Right atrium auricular region (tissue), 2 donors: ENCODE measurements around the gene PTPN12. TPM values are rescaled to one million over a fixed set of nuclear protein-coding genes. Genes with fewer than 3 reads are reported as not detected.

Experiments used
- DNase-seq: peaks from one replicate; pipeline ENCODE4 v3.0.0-alpha.2; 2019; ENCODE audit warnings: low spot score
- H3K27ac ChIP-seq, 2 donors: fragments of 200-600 bp; sonication (generic); 1 replicate in 1 of 2; 2 replicates in 1 of 2; pipeline ENCODE4 v1.5.1; 2016 to 2019
- H3K27me3 ChIP-seq, 2 donors: fragments of 200-600 bp; sonication (generic); one replicate each; pipeline versions ENCODE4 v1.5.1 to v1.6.0; 2017 to 2019
- H3K36me3 ChIP-seq: fragments of 200-600 bp; sonication (generic); one replicate; pipeline ENCODE4 v1.5.1; 2016
- H3K4me1 ChIP-seq, 2 donors: fragments of 200-600 bp; sonication (generic); one replicate each; pipeline versions ENCODE4 v1.5.1 to v1.6.0; 2017 to 2019
- H3K4me3 ChIP-seq, 2 donors: fragments of 200-600 bp; sonication (generic); 1 replicate in 1 of 2; 2 replicates in 1 of 2; pipeline ENCODE4 v1.5.1; 2017 to 2019; ENCODE audit warnings: mild to moderate bottlenecking in 1 of 2, moderate library complexity in 1 of 2
- H3K9me3 ChIP-seq, 2 donors: fragments of 200-600 bp; sonication (generic); one replicate each; pipeline ENCODE4 v1.5.1; 2019
- total RNA-seq, 2 donors: library from RNA; depleted of rRNA; stranded (reverse); fragments of >200 nt; gene quantifications; one replicate each; pipeline ENCODE4 v1.1.0, GENCODE V29; 2016
- TF ChIP-seq, protein P1 (sequence below), 2 donors: fragments of 200-600 bp; sonication (generic); IDR thresholded peaks; one replicate each; pipeline ENCODE4 v1.5.1; 2019; ENCODE audit warnings: antibody characterized with exemption in 2 of 2

Gene PTPN12
- total RNA-seq, 2 donors from 2014 or later: 38.8 to 54.2 TPM

DNA sequence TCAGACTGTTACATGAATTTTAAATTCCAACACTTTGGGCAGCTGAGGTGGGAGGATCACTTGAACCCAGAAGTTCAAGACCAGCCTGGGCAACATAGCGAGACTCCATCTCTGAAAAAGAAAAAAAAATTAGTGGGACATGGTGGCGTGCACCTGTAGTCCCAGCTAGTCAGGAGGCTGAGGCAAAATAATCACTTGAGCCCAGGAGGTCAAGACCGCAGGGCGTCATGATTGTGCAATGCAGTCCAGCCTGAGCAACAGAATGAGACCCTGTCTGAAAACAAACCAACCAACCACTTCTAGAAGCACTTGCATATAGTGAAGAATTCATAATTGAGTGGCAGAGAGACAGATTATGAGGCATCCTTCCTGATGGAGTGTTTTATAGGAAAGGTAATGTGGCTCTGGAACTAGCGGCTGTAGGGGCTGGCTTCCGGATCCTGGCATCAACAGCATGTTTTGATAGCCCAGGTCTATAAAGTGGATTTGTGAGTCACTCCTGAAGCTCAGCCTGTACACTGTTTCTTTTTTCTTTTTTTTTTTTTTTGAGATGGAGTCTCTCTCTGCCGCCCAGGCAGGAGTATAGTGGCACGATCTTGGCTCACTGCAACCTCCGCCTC lies 118.9 kb downstream of the PTPN12 start:
- no peak overlapping the region for H3K4me3 ChIP-seq
- no peak for DNase-seq
- no peaks in the 10 kb centered on the region for H3K4me1 ChIP-seq
- TF ChIP-seq, protein P1, sequence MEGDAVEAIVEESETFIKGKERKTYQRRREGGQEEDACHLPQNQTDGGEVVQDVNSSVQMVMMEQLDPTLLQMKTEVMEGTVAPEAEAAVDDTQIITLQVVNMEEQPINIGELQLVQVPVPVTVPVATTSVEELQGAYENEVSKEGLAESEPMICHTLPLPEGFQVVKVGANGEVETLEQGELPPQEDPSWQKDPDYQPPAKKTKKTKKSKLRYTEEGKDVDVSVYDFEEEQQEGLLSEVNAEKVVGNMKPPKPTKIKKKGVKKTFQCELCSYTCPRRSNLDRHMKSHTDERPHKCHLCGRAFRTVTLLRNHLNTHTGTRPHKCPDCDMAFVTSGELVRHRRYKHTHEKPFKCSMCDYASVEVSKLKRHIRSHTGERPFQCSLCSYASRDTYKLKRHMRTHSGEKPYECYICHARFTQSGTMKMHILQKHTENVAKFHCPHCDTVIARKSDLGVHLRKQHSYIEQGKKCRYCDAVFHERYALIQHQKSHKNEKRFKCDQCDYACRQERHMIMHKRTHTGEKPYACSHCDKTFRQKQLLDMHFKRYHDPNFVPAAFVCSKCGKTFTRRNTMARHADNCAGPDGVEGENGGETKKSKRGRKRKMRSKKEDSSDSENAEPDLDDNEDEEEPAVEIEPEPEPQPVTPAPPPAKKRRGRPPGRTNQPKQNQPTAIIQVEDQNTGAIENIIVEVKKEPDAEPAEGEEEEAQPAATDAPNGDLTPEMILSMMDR (IDR thresholded peaks at IDR 0.05): no peak
- no peak overlapping the region for H3K27ac ChIP-seq
- no peaks in the 10 kb centered on the region for H3K9me3 ChIP-seq
- peaks cover 20% of the 10 kb centered on the region for H3K36me3 ChIP-seq
- H3K27me3 ChIP-seq: no peaks in the 10 kb centered on the region

DNA sequence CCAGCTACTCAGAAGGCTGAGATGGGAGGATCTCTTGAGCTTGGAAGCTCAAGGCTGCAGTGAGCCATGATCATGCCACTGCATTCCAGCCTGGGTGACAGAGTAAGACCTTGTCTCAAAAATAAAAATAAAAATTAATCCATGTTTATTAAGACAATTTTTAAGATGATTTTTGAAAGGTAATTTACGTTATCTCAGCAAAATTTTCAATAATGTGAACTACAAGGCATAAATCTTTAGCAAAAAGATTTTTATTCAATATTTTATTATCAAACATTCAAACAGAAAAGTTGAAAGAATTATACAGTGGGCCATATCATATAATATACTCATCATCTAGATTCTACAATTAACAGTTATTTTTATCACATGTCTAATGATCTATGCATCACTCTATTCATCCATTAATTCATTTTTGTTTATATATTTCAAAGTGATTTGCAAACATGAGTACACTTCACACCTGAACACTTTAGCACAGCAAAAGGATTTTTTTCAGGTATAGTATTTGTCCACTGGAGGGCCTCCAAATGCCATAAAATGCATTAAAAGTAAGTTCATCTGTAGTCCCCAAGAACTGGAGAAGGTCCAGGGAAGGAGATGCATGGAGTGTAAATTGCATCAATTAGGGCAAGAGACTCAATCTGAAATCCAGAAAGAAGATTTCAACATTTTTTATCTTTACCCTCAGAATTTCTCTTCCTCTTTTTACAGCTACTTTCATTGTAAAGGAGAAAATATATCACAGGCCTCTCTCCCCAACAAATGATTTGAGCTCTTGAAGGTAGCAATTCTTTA lies 120.5 kb downstream of the PTPN12 start:
- no peak overlapping the region for H3K27ac ChIP-seq
- no peaks in the 10 kb centered on the region for H3K27me3 ChIP-seq
- H3K4me1 ChIP-seq: no peaks in the 10 kb centered on the region
- no peaks in the 10 kb centered on the region for H3K9me3 ChIP-seq
- H3K36me3 ChIP-seq: peaks cover 20% of the 10 kb centered on the region
- H3K4me3 ChIP-seq: no peak overlapping the region
- no peak for DNase-seq
- TF ChIP-seq, protein P1 (IDR thresholded peaks at IDR 0.05): peak; percentile 13 to 52

DNA sequence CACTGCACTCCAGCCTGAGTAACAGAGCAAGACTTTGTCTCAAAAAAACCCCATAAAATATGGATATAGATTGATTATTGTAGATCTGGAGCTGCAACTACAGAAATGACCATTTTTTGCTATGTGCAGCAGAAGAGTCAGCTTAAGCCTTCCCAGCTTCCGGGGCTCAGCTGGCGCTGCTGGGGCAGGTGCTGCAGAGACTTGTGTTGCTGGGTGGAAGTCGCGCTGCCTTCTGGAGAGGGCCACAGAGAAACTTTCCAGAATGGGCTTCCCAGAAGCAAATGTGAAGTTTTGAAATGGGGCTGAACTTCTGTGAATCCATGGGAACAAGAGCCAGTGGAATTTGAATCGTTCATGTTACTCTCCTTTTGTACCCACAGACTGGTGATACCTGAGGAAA lies 121.8 kb downstream of the PTPN12 start:
- Histone ChIP-seq H3K27me3 (no peaks in the 10 kb centered on the region), H3K4me1 (no peaks in the 10 kb centered on the region), H3K27ac (no peak overlapping the region), H3K4me3 (no peak overlapping the region), H3K36me3 (peaks cover 16% of the 10 kb centered on the region), H3K9me3 (no peaks in the 10 kb centered on the region)
- TF ChIP-seq, protein P1 (IDR thresholded peaks at IDR 0.05): no peak
- no peak for DNase-seq

DNA sequence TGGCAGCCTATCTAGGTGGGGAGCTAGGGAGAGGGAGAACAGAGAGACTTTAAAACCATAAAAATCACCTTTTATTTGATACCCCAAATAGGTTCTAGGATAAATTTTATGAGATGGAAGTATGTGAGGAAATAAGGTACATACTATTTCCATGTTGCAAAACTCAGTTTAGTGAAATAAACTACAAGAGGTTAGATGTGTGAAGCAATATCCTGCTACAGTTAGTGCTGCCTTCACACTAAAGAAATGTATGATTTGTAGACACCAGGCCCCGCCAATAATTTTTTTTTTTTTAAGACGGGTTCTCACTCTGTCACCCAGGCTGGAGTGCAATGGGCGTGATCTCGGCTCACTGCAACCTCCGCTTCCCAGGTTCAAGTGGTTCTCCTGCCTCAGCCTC lies 124.7 kb downstream of the PTPN12 start:
- Histone ChIP-seq H3K27ac (no peak overlapping the region), H3K9me3 (no peaks in the 10 kb centered on the region), H3K4me1 (no peaks in the 10 kb centered on the region), H3K4me3 (no peak overlapping the region), H3K36me3 (peaks cover 7% of the 10 kb centered on the region), H3K27me3 (no peaks in the 10 kb centered on the region)
- TF ChIP-seq, protein P1 (IDR thresholded peaks at IDR 0.05): no peak
- DNase-seq: no peak

DNA sequence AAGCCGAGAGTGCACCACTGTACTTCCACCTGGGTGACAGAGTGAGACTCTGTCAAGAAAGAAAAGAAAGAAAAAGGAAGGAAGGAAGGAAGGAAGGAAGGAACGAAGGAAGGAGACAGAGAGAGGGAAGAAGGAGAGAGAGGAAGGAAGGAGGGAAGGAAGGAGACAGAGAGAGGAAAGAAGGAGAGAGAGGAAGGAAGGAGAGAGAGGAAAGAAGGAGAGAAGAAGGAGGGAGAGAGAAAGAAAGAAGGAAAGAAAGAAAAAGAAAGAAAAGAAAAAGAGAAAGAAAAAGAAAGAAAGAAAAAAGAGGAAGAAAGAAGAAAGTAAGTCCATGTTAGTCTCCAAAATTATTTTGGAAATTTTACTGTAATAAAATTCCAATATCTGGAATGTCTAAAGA lies 125.8 kb downstream of the PTPN12 start:
- Histone ChIP-seq H3K4me1 (no peaks in the 10 kb centered on the region), H3K4me3 (no peak overlapping the region), H3K27me3 (no peaks in the 10 kb centered on the region), H3K27ac (no peak overlapping the region), H3K9me3 (no peaks in the 10 kb centered on the region), H3K36me3 (no peaks in the 10 kb centered on the region)
- no peak for DNase-seq
- TF ChIP-seq, protein P1 (IDR thresholded peaks at IDR 0.05): no peak
